ENCODE results near the gene GPRIN3.

DNA sequence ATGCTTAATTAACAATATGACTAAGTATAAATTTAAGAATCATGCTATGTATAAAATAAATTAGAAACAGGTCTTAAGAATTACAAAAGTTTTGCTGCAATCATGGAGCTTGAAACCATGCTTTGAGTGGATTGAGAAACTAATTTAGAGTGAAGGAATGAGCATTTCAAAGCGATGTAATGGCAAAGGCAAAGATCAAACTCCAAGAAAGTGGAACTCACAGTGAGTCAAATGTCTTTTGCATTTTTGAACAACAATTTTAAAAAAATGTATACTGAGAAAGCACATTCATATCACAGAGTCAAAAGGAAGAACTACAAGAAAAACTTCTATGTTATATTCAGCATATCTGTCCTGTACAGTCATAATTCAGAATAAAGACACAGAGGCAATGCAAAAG is 6.6 kb downstream of the GPRIN3 start:
- TF ChIP-seq TCF7L2 (IDR thresholded peaks at IDR 0.05; ENCODE audit: low read depth, low read length) (no peak), XBP1 (CRISPR knock-in tag; IDR thresholded peaks at IDR 0.05) (no peak), EHMT2 (IDR thresholded peaks at IDR 0.05; ENCODE audit: borderline replicate concordance, low read depth, low read length) (no peak), SUZ12 (IDR thresholded peaks at IDR 0.05; ENCODE audit: low read depth, low read length) (no peak), ZNF687 (CRISPR knock-in tag; IDR thresholded peaks at IDR 0.05) (no peak), KDM1A (CRISPR knock-in tag; IDR thresholded peaks at IDR 0.05) (no peak), CEBPB (IDR thresholded peaks at IDR 0.05; ENCODE audit: borderline replicate concordance, low read depth, low read length) (no peak), SRF (IDR thresholded peaks at IDR 0.05; ENCODE audit: low read depth, low read length) (no peak)

Data from HepG2 (cell line).